Natural killer cell treated with Interleukin-12 subunit alpha and Interleukin-12 subunit beta and Interleukin-15 and Interleukin-18, amount 100 ng/mL, for 72 hours (primary cell): ENCODE measurements around the gene RNF44. TPM values are rescaled to one million over a fixed set of nuclear protein-coding genes. Genes with fewer than 3 reads are reported as not detected.
"Not testable (repeated sequence)": the region's sequence is repeated elsewhere in the genome, so short reads cannot be mapped to it uniquely, and the experiment has no call there.

ENCODE experiments used
- ATAC-seq, 2 donors: fragments of 150-1000 bp; cut with Tn5 transposase in 1 of 2; sonication (Bioruptor Pico), chemical (Tn5 transposase) in 1 of 2; 2 replicates each; pipeline ENCODE4 v1.10.0; 2021
- DNase-seq: peaks from one replicate; pipeline ENCODE4 v3.0.0; 2022; ENCODE audit warnings: low spot score
- H3K27ac Mint-ChIP-seq, 2 donors: 1 replicate in 1 of 2; 2 replicates in 1 of 2; pipeline ENCODE4 v1.8.0; 2022; ENCODE audit warnings: mixed read lengths in 2 of 2, mild to moderate bottlenecking in 1 of 2, moderate library complexity in 1 of 2
- H3K27me3 Mint-ChIP-seq, 2 donors: 1 replicate in 1 of 2; 2 replicates in 1 of 2; pipeline ENCODE4 v1.8.0; 2022; ENCODE audit warnings: mixed read lengths in 2 of 2
- H3K36me3 Mint-ChIP-seq: one replicate; pipeline ENCODE4 v1.8.0; 2022; ENCODE audit warnings: mixed read lengths
- H3K4me1 Mint-ChIP-seq, 2 donors: 1 replicate in 1 of 2; 2 replicates in 1 of 2; pipeline ENCODE4 v1.8.0; 2022; ENCODE audit warnings: low read depth in 2 of 2, mixed read lengths in 2 of 2, mild to moderate bottlenecking in 1 of 2
- H3K4me3 Mint-ChIP-seq: one replicate; pipeline ENCODE4 v1.8.0; 2022; ENCODE audit warnings: mixed read lengths
- H3K9me3 Mint-ChIP-seq: 2 replicates; pipeline ENCODE4 v1.8.0; 2022; ENCODE audit warnings: mixed read lengths
- total RNA-seq, 2 donors: library from RNA; stranded (reverse); gene quantifications; one replicate each; pipeline ENCODE4 v1.2.3, GENCODE V29; 2022

The RNF44 gene
- total RNA-seq, 2 donors from 2014 or later, result 58.1 to 76.3 TPM

DNA sequence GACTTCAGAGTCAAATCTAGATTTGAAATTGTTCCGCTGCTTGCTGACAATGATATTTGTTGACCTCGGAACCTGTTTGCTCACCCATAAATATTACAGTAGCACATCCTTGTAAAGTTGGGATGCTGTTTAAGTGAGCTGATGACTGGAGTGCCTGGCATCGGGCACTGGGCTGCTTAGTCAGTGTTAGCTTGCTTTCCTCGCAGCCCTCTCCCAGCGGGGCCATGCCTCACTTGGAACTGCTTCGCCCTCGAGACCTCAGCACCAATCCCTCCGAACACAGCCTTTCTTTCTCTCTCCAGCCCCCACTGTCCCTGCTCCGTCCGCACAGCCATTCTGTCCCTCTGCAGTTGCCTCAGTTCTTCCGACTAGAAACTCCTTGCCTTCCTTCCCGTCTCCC, 23.4 kb downstream of the RNF44 start:
- Mint-ChIP-seq H3K27ac (peak overlapping the region in 1 of 2 donors; percentile 59), H3K27me3 (no peaks in the 10 kb centered on the region), H3K4me3 (no peak overlapping the region), H3K36me3 (no peaks in the 10 kb centered on the region), H3K4me1 (peaks cover 10 to 21% of the 10 kb centered on the region in 2 donors), H3K9me3 (no peaks in the 10 kb centered on the region)
- no peak for DNase-seq
- ATAC-seq, result no peak

GRCh38 chr5:176508603-176509002, 28.6 kb downstream of the RNF44 start:
- DNase-seq, result no peak
- Mint-ChIP-seq H3K4me1 (peaks cover 0 to 4% of the 10 kb centered on the region in 2 donors), H3K4me3 (no peak overlapping the region), H3K27ac (no peak overlapping the region), H3K9me3 (no peaks in the 10 kb centered on the region), H3K36me3 (peaks cover 12% of the 10 kb centered on the region), H3K27me3 (no peaks in the 10 kb centered on the region)
- ATAC-seq, result no peak

DNA sequence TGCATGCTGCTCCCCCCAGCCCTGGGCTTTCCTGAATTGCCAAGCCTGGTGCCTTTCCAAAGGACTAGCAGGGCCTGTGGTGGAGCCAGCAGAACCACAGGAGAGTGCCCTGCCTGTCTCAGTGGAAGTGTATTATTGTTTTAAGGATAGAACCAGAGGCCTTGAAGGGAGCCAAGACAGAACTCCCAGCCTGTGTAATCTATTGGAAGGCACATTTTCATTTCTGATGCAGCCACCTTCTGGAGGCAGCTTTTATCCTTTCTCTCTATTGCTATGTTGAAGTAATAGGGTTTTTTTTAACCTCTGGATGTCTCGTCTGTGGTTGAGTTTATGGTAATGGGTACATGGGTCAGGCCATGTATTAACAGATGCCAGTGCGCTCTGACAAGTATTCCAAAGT, 29.3 kb downstream of the RNF44 start:
- no peak overlapping the region for H3K27ac Mint-ChIP-seq
- peaks cover 12% of the 10 kb centered on the region for H3K36me3 Mint-ChIP-seq
- ATAC-seq, result no peak
- no peaks in the 10 kb centered on the region for H3K9me3 Mint-ChIP-seq
- no peak for DNase-seq
- H3K4me1 Mint-ChIP-seq, result peaks cover 0 to 4% of the 10 kb centered on the region in 2 donors
- no peak overlapping the region for H3K4me3 Mint-ChIP-seq
- no peaks in the 10 kb centered on the region for H3K27me3 Mint-ChIP-seq

- Mint-ChIP-seq H3K9me3 (no peaks in the 10 kb centered on the region), H3K27ac (no peak overlapping the region), H3K36me3 (peaks cover 28% of the 10 kb centered on the region), H3K27me3 (no peaks in the 10 kb centered on the region), H3K4me1 (no peaks in the 10 kb centered on the region), H3K4me3 (no peak overlapping the region)
- DNase-seq, result no peak
- ATAC-seq, result no peak
Observed at GRCh38 chr5:176503496-176503895, 33.7 kb downstream of the RNF44 start.

DNA sequence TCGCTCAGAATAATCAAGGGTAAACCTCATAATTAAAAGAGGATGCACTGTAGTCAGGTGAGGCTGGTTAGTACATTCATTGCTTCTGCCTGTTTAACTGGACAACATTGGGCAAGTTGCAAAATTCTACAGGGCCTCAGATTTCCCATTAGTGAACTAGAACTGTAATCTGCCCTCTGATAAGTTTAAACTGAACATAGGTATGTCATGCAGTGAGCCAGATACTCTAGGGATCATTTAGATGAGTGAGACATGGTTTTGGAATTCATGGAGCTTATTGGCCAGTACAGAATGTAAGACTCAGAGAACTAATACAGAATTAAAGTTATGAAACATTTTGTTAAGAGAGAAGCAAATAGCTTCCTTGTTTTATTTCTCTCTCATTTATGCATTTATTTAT, 35.9 kb downstream of the RNF44 start:
- Mint-ChIP-seq H3K27ac (no peak overlapping the region), H3K36me3 (peaks cover 25% of the 10 kb centered on the region), H3K4me1 (no peaks in the 10 kb centered on the region), H3K9me3 (no peaks in the 10 kb centered on the region), H3K27me3 (no peaks in the 10 kb centered on the region), H3K4me3 (no peak overlapping the region)
- no peak for DNase-seq
- ATAC-seq, result no peak

GRCh38 chr5:176500511-176500910, 36.7 kb downstream of the RNF44 start:
- H3K27me3 Mint-ChIP-seq, result no peaks in the 10 kb centered on the region
- no peak for DNase-seq
- H3K4me3 Mint-ChIP-seq, result no peak overlapping the region
- no peak for ATAC-seq
- peaks cover 23% of the 10 kb centered on the region for H3K36me3 Mint-ChIP-seq
- no peaks in the 10 kb centered on the region for H3K9me3 Mint-ChIP-seq
- H3K4me1 Mint-ChIP-seq, result no peaks in the 10 kb centered on the region
- no peak overlapping the region for H3K27ac Mint-ChIP-seq

DNA sequence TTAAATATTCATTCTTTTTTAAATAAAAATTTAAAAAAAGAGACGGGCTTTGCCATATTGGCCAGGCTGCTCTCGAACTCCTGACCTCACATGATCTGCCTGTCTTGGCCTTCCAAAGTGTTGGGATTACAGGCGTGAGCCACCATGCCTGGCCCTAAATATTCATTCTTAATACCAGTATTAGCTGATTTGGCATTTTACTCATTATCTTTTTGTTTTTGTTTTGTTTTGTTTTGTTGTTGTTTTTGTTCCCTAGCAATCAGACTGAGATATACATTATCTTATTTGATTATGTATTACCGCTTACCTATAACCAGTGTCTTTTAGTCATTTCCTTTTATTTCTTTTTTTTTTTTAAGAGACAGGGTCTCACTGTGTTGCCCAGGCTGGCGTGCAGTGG, 37.9 kb downstream of the RNF44 start:
- Mint-ChIP-seq H3K4me3 (no peak overlapping the region), H3K4me1 (no peaks in the 10 kb centered on the region), H3K36me3 (peaks cover 23% of the 10 kb centered on the region), H3K9me3 (no peaks in the 10 kb centered on the region), H3K27ac (no peak overlapping the region), H3K27me3 (no peaks in the 10 kb centered on the region)
- DNase-seq (no peak), ATAC-seq (no peak)

- H3K36me3 Mint-ChIP-seq, result peaks cover 33% of the 10 kb centered on the region
- no peak overlapping the region for H3K27ac Mint-ChIP-seq
- no peaks in the 10 kb centered on the region for H3K27me3 Mint-ChIP-seq
- ATAC-seq (no peak), DNase-seq (no peak)
- H3K9me3 Mint-ChIP-seq, result no peaks in the 10 kb centered on the region
- no peaks in the 10 kb centered on the region for H3K4me1 Mint-ChIP-seq
- no peak overlapping the region for H3K4me3 Mint-ChIP-seq
Observed at GRCh38 chr5:176497852-176498251, 39.4 kb downstream of the RNF44 start.

- no peak overlapping the region for H3K4me3 Mint-ChIP-seq
- H3K9me3 Mint-ChIP-seq, result no peaks in the 10 kb centered on the region
- no peak overlapping the region for H3K27ac Mint-ChIP-seq
- peaks cover 23% of the 10 kb centered on the region for H3K36me3 Mint-ChIP-seq
- no peak for ATAC-seq
- H3K27me3 Mint-ChIP-seq, result no peaks in the 10 kb centered on the region
- peaks cover 9 to 14% of the 10 kb centered on the region in 2 donors for H3K4me1 Mint-ChIP-seq
- DNase-seq, result no peak
Observed at GRCh38 chr5:176492431-176492830, 44.8 kb downstream of the RNF44 start.

GRCh38 chr5:176491901-176492300, 45.3 kb downstream of the RNF44 start:
- ATAC-seq, result no peak
- H3K36me3 Mint-ChIP-seq, result peaks cover 25% of the 10 kb centered on the region
- no peaks in the 10 kb centered on the region for H3K27me3 Mint-ChIP-seq
- H3K9me3 Mint-ChIP-seq, result no peaks in the 10 kb centered on the region
- H3K27ac Mint-ChIP-seq, result no peak overlapping the region
- H3K4me3 Mint-ChIP-seq, result no peak overlapping the region
- H3K4me1 Mint-ChIP-seq, result peaks cover 9 to 14% of the 10 kb centered on the region in 2 donors
- no peak for DNase-seq

GRCh38 chr5:176491101-176491502, 46.1 kb downstream of the RNF44 start:
- ATAC-seq (no peak), DNase-seq (no peak)
- Mint-ChIP-seq H3K9me3 (no peaks in the 10 kb centered on the region), H3K36me3 (peaks cover 29% of the 10 kb centered on the region), H3K27me3 (no peaks in the 10 kb centered on the region), H3K4me1 (peaks cover 13 to 14% of the 10 kb centered on the region in 2 donors), H3K4me3 (no peak overlapping the region), H3K27ac (no peak overlapping the region)

GRCh38 chr5:176490301-176490700, 46.9 kb downstream of the RNF44 start:
- no peaks in the 10 kb centered on the region for H3K27me3 Mint-ChIP-seq
- DNase-seq (no peak), ATAC-seq (no peak)
- H3K4me1 Mint-ChIP-seq, result peaks cover 13 to 14% of the 10 kb centered on the region in 2 donors
- peaks cover 29% of the 10 kb centered on the region for H3K36me3 Mint-ChIP-seq
- H3K9me3 Mint-ChIP-seq, result no peaks in the 10 kb centered on the region
- no peak overlapping the region for H3K27ac Mint-ChIP-seq
- no peak overlapping the region for H3K4me3 Mint-ChIP-seq

DNA sequence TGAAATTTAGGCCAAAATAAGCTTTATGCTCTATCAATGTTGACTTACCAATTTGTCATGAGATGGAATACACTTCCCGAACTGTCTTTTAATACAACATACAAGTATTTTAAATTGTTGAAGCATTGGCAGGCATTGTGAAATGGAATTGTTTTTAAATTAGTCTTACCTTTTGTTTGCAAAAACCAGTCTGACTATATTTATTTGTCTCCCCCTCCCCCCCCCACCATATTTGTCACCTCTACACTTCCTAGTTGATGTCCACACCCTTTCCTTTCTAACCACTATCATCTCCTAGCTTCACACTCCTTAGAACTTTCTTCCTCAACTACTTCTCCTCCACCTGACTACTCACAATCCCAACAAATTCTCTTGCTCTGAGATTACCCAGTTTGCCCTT, 48.1 kb downstream of the RNF44 start:
- Mint-ChIP-seq H3K4me3 (peak overlapping the region; percentile 24), H3K36me3 (peaks cover 28% of the 10 kb centered on the region), H3K27ac (no peak overlapping the region), H3K27me3 (no peaks in the 10 kb centered on the region), H3K9me3 (no peaks in the 10 kb centered on the region), H3K4me1 (peaks cover 13 to 14% of the 10 kb centered on the region in 2 donors)
- ATAC-seq, result no peak
- DNase-seq, result no peak

DNA sequence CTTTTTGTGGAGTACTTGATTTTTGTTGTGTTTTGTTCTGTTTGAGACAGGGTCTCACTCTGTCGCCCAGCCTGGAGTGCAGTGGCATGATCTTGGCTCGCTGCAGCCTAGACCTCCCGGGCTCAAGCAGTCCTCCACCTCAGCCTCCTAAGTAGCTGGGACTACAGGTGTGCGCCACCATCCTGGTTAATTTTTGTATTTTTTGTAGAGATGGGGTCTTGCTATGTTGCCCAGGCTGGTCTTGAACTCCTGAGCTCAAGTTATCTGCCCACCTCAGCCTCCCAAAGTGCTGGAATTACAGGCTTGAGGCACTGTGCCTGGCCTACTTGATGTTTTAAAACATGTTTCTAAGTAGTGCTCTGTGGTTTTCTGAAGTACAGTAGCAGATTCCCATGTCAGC, 50.0 kb downstream of the RNF44 start:
- H3K36me3 Mint-ChIP-seq, result peaks cover 12% of the 10 kb centered on the region

DNA sequence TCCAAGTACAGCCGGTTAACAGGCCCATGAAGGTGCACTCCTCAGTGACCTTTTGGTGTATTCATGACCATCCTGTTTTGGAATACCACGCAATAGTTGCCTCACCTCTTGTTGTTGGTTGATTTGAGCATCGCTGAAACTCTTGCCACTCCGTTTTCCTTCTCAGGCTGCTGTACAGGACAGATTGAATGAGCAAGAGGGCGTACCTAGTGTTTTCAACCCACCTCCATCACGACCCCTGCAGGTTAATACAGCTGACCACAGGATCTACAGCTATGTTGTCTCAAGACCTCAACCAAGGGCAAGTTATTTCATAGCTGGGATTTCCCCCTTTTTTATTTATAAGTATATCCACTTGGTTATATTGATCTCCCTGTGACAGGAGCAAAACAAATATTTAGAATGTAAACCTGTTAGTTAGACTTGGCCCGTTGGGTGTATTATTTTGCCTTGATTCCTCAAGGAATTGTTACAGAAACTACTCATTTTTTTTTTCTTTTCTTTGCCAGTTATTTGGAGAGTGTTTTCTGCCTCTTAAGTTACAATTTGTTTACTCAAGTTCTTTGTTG, 50.9 kb downstream of the RNF44 start:
- H3K36me3 Mint-ChIP-seq, result peaks cover 12% of the 10 kb centered on the region
- no peak overlapping the region for H3K4me3 Mint-ChIP-seq
- no peaks in the 10 kb centered on the region for H3K9me3 Mint-ChIP-seq
- peaks cover 14 to 19% of the 10 kb centered on the region in 2 donors for H3K4me1 Mint-ChIP-seq
- DNase-seq, result no peak
- H3K27ac Mint-ChIP-seq, result no peak overlapping the region
- ATAC-seq, result no peak
- H3K27me3 Mint-ChIP-seq, result no peaks in the 10 kb centered on the region

More for the DNA sequence above, 50.0 kb downstream of the RNF44 start:
- not testable (repeated sequence) for H3K27ac Mint-ChIP-seq, ATAC-seq, H3K9me3 Mint-ChIP-seq, DNase-seq, H3K27me3 Mint-ChIP-seq, H3K4me3 Mint-ChIP-seq
- peaks cover 14 to 19% of the 10 kb centered on the region in 2 donors for H3K4me1 Mint-ChIP-seq
